Endothelial cell of umbilical vein (primary cell): ENCODE data around the gene SUDS3.

ENCODE experiments used
- FOS ChIP-seq: IDR thresholded peaks from 2 replicates; pipeline ENCODE4 v1.6.1; 2011; ENCODE audit warnings: mild to moderate bottlenecking, low read length, moderate library complexity, borderline replicate concordance; ENCODE audit not compliant: insufficient read depth
- POLR2A ChIP-seq: IDR thresholded peaks from 2 replicates; pipeline ENCODE4 v1.6.1; 2012; ENCODE audit warnings: low read depth, mild to moderate bottlenecking, control low read depth, low read length
- POLR2AphosphoS5 ChIP-seq: IDR thresholded peaks from 2 replicates; pipeline ENCODE4 v1.6.1; 2012; ENCODE audit warnings: low read depth, mild to moderate bottlenecking, control low read depth, low read length, moderate library complexity; ENCODE audit not compliant: insufficient read depth
- TF ChIP-seq, protein P1 (sequence below), 2 donors: IDR thresholded peaks; 1 replicate in 1 of 2; 2 replicates in 1 of 2; pipeline ENCODE4 v1.5.1; 2011; ENCODE audit warnings: low read length in 2 of 2, mild to moderate bottlenecking in 2 of 2, moderate library complexity in 2 of 2, control low read depth in 1 of 2, inconsistent platforms in 1 of 2, low read depth in 1 of 2; ENCODE audit not compliant: insufficient read depth in 1 of 2; ENCODE audit errors: extremely low read depth in 1 of 2
- TF ChIP-seq, protein P2 (sequence below): IDR thresholded peaks from 2 replicates; pipeline ENCODE4 v1.6.1; 2011; ENCODE audit not compliant: insufficient read depth, insufficient read length

DNA sequence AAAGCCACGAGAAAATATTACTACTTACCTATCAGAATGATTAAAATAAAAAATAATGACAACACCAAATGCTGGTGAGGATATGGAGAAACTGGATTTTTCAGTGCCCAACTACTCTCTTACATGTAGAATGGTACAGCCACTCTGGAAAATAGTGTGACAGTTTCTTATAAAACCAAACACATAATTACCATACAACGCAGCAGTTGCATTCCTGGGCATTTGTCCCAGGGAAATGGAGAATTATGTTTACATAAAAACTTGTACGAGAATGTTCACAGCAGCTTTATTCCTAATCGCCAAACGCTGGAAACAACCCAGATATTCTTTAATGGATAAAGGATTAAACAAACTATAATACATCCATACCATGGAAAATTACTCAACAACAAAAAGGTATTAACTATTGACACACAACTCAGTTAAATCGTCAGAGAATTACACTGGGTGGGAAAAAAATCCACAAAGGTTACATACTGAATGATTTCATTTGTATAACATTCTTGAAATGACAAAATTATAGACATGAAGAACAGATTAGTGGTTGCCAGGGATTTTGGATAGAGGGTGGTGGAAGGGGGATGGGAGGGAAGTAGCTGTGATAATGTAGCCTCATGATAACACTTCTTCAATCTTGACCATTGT, 39.0 kb upstream of the SUDS3 start:
- TF ChIP-seq POLR2AphosphoS5 (no peak), POLR2A (no peak), FOS (no peak)
- TF ChIP-seq, protein P1, sequence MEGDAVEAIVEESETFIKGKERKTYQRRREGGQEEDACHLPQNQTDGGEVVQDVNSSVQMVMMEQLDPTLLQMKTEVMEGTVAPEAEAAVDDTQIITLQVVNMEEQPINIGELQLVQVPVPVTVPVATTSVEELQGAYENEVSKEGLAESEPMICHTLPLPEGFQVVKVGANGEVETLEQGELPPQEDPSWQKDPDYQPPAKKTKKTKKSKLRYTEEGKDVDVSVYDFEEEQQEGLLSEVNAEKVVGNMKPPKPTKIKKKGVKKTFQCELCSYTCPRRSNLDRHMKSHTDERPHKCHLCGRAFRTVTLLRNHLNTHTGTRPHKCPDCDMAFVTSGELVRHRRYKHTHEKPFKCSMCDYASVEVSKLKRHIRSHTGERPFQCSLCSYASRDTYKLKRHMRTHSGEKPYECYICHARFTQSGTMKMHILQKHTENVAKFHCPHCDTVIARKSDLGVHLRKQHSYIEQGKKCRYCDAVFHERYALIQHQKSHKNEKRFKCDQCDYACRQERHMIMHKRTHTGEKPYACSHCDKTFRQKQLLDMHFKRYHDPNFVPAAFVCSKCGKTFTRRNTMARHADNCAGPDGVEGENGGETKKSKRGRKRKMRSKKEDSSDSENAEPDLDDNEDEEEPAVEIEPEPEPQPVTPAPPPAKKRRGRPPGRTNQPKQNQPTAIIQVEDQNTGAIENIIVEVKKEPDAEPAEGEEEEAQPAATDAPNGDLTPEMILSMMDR (IDR thresholded peaks at IDR 0.05; ENCODE audit: extremely low read depth in 1 of 2, insufficient read depth in 1 of 2, low read depth in 1 of 2, low read length in 2 of 2): no peak
- TF ChIP-seq, protein P2, sequence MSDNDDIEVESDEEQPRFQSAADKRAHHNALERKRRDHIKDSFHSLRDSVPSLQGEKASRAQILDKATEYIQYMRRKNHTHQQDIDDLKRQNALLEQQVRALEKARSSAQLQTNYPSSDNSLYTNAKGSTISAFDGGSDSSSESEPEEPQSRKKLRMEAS: no peak
